ENCODE results near the gene NR3C1.
"Not testable (repeated sequence)": the region's sequence is repeated elsewhere in the genome, so short reads cannot be mapped to it uniquely, and the experiment has no call there.

The NR3C1 gene

DNA sequence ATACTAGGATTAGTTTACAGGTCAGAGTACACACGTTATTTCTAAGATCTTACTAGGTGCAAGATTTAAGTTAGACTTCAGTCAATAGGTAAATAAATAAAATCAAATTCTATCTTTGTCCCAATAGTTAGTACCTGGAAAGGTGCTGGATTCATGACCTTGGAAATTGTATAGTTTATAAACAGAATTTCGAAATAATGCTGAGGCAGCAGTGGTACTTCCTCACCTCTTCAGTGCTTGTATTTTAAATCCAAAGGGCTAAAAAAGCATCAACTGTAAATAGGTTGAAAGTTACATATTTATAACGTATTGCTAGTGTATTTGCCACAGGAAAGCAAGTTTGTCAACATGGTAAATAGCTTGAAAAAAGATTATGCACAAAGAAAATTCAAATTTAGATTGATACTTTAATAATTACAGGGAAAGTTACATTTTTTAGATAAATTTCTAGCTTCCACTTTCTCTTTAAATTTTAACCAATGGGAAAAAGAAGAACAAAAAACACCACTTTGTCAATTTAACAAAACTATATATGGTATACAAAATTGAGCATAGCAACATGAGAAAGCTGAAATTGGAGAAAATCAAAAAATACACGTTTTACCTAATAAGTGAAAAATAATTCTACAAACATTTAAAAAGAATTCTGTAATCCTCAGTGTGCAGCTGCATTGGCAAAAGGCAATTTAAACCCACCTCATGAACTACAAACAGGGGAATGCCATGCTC is 46.5 kb downstream of the NR3C1 start:
- no peak for DNase-seq

DNA sequence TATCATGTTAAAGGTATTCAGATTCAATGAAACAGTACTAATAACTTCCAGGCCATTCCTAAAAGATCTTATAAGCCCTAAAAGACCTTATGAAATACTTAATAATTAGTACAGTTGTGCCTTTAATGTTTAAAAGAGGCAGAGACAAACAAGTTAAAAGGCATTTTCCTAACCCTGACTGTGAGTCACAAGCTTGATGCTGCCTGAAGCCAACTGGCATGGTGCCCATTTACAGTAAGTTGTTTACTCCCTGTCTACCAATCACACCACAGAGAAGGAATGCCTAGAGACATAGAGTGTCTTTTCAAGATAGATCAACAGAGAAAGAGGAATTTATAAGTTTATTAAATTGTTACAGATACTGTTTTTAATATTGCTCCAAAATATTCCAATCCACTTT is 47.8 kb downstream of the NR3C1 start:
- DNase-seq, result no peak

DNA sequence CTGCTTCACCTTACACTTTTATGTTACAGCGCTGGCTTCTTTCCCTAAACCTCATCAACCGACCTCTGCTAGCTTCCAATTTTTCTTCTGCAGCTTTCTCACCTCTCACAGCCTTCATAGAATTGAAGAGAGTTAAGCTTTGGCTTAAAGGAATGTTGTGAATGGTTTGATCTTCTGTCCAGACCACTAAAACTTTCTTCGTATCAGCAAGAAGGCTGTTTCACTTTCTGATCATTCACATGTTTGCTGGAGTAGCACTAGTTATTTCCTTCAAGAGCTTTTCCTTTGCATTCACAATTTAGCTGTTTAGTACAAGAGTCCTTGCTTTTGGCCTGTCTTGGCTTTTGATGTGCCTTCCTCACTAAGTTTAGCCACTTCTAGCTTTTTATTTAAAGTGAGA is 49.5 kb downstream of the NR3C1 start:
- no peak for DNase-seq

DNA sequence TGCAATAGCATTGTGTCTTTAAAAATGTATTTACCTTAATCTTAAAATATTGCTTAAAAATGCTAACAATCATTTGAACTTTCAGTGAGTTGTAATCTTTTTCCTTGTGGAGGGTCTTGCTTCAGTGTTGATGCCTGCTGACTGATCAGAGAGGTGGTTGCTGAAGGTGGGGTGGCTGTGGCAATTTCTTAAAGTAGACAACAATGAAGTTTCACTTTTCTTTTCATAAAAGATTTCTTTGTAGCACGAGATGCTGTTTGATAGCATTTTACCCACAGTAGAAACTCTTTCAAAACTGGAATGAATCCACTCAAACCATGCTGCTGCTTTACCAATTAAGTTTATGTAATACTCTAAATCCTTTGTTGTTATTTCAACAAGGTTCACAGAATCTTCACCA is 50.8 kb downstream of the NR3C1 start:
- no peak for DNase-seq

DNA sequence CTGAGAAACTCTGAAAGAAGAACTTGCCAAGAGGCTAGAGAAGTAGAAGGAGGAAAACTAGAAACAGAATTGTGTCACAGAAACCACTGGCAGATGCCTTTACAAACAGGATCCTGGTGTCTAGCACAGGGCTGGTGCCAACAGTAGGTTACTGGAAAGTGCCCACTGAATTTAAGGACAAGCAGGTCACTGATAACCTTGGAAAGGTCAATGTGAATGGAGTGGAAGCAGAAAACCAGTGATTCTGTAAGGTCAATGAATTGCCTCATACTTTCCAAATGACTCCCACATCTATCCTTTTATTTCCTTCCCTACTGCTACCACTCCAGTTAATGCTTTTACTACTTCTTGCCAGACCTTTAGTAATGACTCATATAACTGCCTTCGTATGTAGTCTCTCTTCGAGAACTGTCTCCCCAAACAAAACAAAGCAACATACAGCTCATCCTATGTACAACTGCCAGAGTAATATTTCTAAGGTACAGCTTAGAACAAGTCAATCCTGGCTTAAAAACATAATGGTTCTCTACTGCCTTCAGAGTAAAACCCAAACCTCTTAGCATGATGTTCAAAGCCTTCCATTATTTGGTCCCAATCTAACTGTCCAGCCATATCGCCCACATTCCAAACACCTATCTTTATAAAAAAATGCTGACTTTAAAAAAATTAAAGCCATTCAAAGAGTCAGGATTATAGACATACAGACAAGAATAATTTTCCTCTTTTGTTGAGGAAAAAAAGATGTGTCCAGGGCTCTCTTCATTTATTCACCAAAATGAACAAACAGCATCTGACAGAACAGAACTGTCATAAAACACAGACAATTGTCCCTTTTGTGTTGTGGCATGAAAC is 52.5 kb downstream of the NR3C1 start:
- no peak for DNase-seq

DNA sequence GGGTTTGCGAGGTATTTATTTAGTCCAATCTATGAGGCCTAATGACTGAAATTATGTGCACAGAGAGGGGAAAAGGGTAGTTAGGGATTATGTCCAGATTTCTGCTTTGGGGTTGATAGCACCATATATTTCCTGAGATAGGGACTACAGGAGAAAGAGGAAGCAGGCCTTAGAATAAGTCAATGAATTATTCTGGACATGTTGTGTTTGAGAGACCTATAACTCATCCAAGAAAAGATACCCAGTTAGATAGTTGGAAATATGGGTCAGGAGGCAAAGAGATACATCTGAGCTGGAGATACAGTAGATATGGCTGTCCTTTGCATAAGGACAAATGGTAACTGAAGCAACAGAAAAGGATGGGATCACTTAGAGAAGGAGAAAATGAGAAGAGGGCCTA is 53.1 kb downstream of the NR3C1 start:
- DNase-seq, result no peak

DNA sequence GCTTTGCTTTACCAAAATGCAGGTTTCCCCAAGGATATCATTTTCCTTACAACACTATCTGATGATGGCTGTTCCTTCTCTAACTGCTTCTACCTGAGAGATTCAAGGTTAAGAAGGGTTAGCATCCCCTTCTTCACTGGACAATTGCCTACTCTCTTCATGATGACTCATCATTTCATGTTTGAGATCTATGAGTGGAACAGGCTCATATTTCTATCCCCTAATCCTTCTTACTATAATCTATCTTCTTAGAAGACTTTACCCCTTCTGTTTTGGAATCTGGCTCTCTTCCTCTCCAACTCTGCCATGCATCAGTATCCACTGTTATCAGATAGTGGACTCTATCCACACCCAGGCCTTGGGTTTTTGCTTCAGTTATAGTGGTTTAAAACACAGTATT is 54.3 kb downstream of the NR3C1 start:
- no peak for DNase-seq

DNA sequence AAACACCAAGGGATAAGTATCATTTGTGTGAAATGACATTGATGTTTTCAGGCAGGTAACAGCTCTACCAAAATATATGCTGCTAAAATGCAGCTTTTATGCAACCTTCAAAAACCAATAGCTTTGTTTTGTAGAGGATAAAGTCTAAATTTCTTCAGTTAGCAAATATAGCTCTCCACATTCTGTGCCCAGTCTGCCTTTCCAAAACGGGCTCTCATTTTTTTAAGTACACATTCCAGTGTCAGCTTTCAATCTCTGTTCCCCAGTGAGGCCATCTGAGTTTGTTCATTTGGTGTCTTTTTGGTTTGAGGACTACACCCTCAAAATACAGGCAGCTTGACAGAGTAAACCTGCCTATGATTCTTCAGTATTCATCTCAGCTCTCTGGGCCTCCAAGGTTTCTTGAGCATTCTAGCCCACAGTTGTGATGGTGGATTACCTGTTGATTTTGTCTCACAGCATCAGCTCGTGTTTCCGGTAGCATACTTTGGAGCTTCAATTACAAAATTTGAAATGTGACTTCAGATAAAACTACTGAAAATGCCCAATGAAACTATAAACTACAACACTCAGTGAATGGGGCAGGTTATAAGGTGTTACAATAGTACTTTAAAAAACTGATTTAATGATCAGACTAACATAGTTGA is 55.7 kb downstream of the NR3C1 start:
- DNase-seq, result no peak

DNA sequence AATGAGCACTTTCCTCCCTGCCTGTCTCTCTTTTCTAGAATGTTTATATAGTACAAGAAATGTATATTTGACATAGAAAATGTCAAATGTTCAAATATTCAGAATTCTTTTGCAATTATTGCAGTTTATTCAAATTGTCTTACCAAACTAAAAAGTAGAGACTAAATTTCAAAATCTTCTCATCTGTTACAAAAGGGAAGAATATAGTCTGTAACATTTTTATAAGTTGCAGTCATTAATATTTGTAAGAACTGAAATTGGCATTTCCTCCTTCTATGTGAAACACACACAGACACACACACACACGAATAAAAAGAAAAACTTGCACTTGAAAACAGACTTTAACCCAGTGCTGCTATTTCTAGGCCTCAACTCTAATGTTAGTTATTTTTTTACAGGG is 56.4 kb downstream of the NR3C1 start:
- DNase-seq, result no peak

DNA sequence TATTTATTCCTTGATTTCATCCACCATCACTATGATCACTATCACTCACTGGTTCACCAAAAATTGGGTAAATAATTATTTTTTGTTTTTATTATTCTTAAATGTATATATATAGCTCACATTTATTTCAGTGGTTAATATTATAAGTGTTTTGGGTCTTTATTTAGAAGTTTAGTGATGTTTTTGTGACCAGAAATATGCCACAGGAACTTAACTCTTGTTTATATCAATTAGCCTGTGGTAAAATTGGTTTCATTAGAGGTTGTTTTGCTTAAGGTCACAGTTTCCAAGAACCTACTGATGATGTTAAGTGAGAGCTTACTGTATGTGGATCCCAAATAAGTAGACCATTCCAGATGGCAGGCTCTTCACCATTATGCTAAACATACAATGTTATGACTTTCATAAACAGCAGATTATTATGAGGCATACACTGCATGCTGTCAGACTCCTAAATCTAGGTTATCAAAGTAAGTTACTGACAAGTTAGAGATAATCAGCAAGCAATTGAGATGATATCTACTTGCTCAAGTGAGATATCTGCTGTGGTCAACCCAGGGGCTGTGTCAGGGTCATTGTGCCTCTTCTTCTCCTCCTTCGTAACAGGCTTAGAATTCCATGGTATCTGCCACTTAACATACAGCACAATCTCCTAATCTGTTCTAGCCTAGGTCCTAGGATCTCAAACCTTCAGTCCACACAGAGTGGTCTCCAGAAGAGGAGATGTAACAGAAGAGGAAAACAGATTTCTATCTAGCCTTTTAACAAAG is 57.6 kb downstream of the NR3C1 start:
- no peak for DNase-seq

DNA sequence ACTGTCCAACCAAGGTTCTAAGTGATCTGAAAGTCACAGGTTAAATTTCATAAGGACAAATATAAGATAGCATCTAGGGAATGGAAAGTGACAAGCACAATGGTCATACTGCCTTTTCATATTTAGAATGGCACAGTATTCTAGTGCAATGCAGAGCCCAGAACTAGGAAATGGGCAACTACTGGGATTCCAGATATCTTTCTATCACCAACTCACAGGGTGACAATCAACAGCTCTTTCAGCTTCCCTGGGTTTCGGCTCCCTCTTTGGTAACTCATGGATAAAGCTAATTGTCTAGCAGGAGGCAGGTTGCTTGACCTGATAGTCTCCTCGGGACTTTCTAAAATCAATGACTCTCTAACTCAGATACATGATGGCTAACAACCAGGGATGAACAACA is 60.4 kb downstream of the NR3C1 start:
- DNase-seq, result no peak

DNA sequence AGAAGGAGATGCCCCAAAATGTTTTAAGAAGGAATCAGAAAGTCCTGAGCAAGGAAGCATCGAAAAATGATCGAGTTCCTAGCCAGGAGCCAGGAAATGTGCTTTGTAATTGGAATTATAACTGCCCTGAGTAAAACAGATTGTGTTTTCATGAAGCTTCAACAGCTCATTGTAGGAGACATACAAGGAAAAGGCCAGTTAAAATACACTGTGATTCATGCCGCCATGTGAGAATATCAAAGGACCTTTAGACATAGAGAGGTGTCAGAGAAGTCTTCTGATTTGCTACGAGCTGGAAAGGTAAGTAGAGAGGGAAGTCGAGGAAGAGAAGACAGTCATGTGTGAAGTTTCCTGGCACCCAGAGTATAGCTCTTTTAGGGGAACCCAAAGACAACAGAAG is 60.9 kb downstream of the NR3C1 start:
- DNase-seq, result no peak

DNA sequence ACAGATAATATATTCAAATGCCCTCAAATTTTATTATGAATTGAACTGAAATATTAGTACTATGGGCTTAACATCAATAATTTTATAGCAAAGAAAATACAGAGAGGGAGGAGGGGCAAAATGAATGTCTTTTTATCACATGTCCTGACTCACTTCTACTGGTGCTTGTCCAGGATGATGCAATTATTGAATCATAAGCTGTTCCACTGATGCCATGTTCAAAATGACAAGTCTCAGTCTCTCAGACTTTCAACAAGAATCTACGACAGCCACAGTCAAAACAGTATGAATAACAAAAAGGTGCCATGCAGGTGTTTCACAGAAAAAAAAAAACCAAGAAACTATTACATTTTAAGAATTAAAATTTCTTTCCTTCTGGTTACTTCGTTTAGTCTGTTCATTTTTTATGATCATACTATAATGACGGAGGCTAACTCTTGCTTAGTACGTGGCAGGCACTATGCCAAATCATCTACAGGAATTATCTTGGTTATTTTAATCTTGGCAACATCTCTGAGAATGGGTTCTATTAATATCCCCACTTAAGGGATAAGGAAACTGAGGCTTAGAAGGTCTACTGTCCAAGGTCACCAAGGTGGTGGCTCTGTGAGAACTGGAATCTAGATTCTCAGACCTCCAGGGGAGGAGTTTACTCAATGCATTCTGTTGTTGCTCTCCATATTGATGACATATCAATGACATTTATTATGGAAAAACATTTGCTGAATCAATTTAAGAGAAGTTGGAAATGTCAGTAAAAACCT is 61.5 kb downstream of the NR3C1 start:
- DNase-seq, result no peak

DNA sequence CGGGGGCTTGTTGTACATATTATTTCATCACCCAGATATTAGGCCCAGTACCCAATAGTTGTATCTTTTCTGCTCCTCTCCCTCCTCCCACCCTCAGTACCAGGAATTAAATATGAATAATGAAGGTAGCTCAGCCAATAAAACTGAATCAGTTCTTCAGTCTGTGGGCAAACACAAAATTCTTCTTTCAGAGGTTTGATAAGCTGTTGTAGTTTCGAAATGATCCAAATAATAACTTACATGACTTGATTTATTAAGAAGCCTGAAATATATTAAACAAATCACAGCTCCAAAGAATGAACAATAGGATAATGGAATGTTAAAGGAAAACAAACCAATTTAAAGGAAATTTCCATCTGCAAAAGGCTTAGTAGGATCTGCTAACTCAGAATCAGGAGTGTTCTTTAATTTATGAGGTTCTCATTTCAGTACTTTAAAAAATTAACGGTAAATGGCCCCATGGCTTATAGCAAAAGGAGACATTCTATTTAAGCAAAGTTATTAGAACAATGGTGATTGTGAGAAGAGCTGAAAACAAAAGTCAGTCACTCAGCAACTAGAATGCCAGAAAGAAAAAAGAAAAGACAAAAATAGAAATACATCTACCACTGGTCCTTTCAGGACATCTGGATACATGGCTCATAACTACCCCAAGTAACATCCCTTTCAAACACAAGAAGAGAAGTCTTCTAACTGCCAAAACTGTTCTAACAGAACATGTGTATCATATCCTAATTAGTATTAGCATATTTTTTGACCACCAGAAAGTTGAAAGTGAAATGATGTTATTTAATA is 62.4 kb downstream of the NR3C1 start:
- DNase-seq, result no peak

DNA sequence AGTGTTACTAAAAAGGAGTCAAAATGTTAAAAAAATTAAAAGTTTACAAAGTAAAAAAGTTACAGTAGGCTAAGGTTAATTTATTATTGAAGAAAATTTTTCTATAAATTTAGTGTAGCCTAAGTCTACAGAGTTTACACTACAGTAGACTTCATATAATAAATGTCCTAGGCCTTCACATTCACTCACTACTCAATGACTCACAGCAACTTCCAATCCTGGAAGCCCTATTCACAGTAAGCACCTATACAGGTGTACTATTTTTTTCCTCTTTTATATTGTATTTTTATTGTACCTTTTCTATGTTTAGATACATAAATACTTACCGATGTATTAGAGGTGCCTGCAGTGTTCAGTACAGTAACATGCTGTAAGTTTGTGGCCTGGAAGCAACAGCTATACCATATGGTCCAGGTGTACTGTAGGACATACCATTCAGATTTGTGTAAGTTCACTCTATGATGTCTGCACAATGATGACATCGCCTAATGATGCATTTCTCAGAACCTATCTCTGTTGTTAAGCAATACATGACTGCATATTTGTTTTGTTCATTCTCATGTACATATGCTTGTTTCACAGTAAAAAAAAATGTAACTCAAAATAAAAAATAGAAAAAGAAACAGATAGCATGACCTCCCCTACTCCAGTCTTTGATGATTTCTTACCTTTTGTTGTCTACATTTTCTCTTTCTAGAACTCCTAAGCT is 64.7 kb downstream of the NR3C1 start:
- DNase-seq, result no peak

DNA sequence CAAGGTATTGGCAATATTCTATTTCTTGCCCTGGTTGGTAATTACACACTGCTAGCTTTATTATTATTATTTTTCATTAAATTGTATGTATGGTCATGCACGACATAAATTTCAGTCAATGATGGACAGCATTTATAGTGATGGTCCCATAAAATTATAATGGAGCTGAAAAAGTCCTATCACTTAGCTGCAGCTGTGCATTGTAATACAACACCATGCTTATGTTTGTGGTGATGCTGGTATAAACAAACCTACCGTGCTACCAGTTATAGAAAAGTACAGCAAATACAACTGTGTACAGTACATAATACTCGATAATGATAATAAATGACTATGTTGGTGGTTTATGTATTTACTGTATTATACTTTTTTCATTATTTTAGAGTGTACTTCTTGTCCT is 65.5 kb downstream of the NR3C1 start:
- no peak for DNase-seq

DNA sequence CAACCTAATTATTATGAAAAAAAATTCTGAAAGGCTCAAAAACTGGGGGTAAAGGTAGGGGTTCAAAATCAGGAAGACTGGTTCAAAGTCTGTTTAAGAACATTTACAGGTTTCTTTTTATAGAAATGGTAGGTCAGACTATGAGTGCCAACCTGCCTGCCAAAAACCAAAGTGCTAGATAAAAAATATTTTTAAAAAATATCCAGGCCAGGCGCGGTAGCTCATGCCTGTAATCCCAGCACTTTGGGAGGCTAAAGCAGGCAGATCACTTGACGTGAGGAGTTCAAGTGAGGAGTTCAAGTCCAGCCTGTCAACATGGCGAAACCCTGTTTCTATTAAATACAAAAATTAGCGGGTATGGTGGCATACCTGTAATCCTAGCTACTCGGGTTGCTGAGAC is 67.0 kb downstream of the NR3C1 start:
- no peak for DNase-seq

DNA sequence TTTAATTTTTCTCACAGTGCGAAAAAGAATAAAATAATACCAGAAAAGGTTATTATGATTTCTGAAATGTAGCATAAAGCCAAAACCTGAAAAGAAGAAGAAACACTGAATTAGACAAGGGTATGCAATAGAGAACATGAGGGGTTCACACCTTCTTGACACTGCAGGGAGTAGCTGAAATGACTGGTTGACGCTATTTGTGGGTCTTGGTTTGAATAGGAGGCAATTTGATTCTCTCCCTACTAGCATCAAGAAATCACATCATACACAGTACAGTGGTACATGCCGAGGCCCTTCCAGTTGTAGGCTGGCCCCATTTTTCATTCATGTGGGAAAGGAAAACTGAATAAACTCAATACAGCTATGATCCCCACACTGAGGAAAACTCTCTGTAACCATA is 68.6 kb downstream of the NR3C1 start:
- no peak for DNase-seq

DNA sequence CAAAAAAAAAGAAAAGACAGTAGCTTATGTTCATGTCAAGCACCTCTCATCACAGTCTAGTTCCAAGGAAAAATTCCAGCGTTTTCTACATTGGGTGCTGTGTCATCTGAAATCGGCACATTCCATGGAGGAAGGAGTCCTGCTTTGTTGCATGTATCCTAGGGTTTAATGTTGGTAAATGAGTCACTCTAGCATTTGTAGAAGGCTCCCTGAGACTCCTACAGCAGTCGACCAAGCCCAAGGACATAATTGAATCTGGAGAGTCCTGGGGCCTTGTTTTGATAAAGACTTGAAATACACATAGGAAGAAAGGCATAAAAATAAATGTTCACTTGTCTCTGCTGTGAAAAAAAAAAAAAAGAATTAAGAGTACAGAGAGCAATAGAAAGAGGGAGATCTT is 69.1 kb downstream of the NR3C1 start:
- DNase-seq, result not testable (repeated sequence)

DNA sequence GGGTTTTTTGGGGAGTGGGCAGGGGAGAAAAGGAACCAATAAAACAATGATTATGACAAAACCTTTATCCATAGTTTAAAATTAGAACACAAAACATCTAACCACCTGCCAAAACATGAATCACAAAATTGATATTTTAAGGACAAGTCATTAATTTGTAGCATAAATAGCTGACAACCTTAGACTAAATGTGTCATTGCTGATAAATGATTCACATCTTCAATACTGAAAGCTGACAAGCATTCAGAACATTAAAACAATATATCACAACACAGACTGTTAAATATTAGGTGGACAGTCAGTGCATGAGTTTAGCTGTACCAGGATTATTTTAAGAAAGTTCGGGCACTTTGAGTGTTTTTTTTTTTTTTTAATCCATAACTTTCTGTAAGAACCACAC is 71.5 kb downstream of the NR3C1 start:
- no peak for DNase-seq

DNA sequence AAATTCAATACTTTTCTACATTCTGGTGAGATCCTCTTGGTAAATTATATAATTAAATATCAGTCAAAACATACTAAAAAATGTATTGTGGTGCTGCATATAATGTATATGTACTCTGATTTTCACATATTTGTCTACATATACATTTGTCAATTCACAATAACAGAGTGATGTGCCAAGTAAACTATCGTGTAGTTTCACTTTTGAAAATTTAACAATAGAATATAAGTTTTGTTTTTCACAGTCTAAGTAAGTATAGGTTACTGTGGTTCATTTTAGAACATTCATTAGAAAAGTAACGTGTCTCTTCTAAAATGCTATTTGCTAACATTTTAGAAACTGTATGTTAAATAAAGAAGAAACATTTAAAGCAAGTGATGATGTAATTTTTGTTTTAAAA is 73.6 kb downstream of the NR3C1 start:
- no peak for DNase-seq
